Measurements from ENCODE around the gene INPP5D. TPM values are rescaled to one million over a fixed set of nuclear protein-coding genes. Genes with fewer than 3 reads are reported as not detected.

INPP5D gene
- total RNA-seq, 1 donor from 2014 or later, result 14.7 TPM

GRCh38 chr2:233080836-233081229 lies 20.7 kb downstream of the INPP5D start:
- Histone ChIP-seq H4K20me1 (ENCODE audit: insufficient read depth, low read length) (no peaks in the 10 kb centered on the region), H3K4me1 (ENCODE audit: insufficient read depth, low read length) (no peaks in the 10 kb centered on the region), H3K79me2 (ENCODE audit: insufficient read depth, low read length) (no peaks in the 10 kb centered on the region), H3K27me3 (ENCODE audit: insufficient read depth, low read length) (no peaks in the 10 kb centered on the region), H2AFZ (ENCODE audit: low read depth, low read length) (no peak overlapping the region), H3K27ac (ENCODE audit: low read depth, low read length) (no peak overlapping the region), H3K9me3 (ENCODE audit: insufficient read depth, low read depth, low read length) (no peaks in the 10 kb centered on the region), H3K36me3 (ENCODE audit: insufficient read depth, low read length) (no peaks in the 10 kb centered on the region), H3K9ac (ENCODE audit: low read length) (no peak overlapping the region), H3K4me2 (ENCODE audit: low read length) (no peak overlapping the region), H3K4me3 (ENCODE audit: insufficient read depth, low read depth, low read length) (no peak overlapping the region)
- Mint-ChIP-seq H3K4me3 (ENCODE audit: unreplicated experiment) (no peak overlapping the region), H3K27me3 (ENCODE audit: low read depth, unreplicated experiment) (peaks cover 31% of the 10 kb centered on the region), H3K36me3 (ENCODE audit: low read depth, unreplicated experiment) (no peaks in the 10 kb centered on the region), H3K27ac (ENCODE audit: unreplicated experiment) (no peak overlapping the region), H3K9me3 (ENCODE audit: unreplicated experiment) (no peaks in the 10 kb centered on the region), H3K4me1 (ENCODE audit: low read depth, unreplicated experiment) (peaks cover 14% of the 10 kb centered on the region)
- TF ChIP-seq EZH2 (IDR thresholded peaks at IDR 0.05; ENCODE audit: insufficient read depth, low read length) (no peak), CTCF (IDR thresholded peaks at IDR 0.05; ENCODE audit: insufficient read depth, low read depth, low read length) (no peak)
- FAIRE-seq, result no peak
- DNase-seq (ENCODE audit: low read depth), result no peak

GRCh38 chr2:233081232-233081730 lies 21.1 kb downstream of the INPP5D start:
- H3K4me2 ChIP-seq (ENCODE audit: low read length), result no peak overlapping the region
- DNase-seq (ENCODE audit: low read depth), result no peak
- H3K36me3 ChIP-seq (ENCODE audit: insufficient read depth, low read length), result no peaks in the 10 kb centered on the region
- Mint-ChIP-seq H3K27ac (ENCODE audit: unreplicated experiment) (no peak overlapping the region), H3K36me3 (ENCODE audit: low read depth, unreplicated experiment) (no peaks in the 10 kb centered on the region), H3K4me1 (ENCODE audit: low read depth, unreplicated experiment) (peaks cover 14% of the 10 kb centered on the region), H3K9me3 (ENCODE audit: unreplicated experiment) (no peaks in the 10 kb centered on the region), H3K27me3 (ENCODE audit: low read depth, unreplicated experiment) (peaks cover 31% of the 10 kb centered on the region), H3K4me3 (ENCODE audit: unreplicated experiment) (no peak overlapping the region)
- no peak overlapping the region for H3K27ac ChIP-seq (ENCODE audit: low read depth, low read length)
- no peaks in the 10 kb centered on the region for H4K20me1 ChIP-seq (ENCODE audit: insufficient read depth, low read length)
- no peaks in the 10 kb centered on the region for H3K27me3 ChIP-seq (ENCODE audit: insufficient read depth, low read length)
- H3K4me1 ChIP-seq (ENCODE audit: insufficient read depth, low read length), result no peaks in the 10 kb centered on the region
- no peak overlapping the region for H2AFZ ChIP-seq (ENCODE audit: low read depth, low read length)
- no peak overlapping the region for H3K9ac ChIP-seq (ENCODE audit: low read length)
- H3K79me2 ChIP-seq (ENCODE audit: insufficient read depth, low read length), result no peaks in the 10 kb centered on the region
- no peaks in the 10 kb centered on the region for H3K9me3 ChIP-seq (ENCODE audit: insufficient read depth, low read depth, low read length)
- no peak overlapping the region for H3K4me3 ChIP-seq (ENCODE audit: insufficient read depth, low read depth, low read length)
- TF ChIP-seq EZH2 (IDR thresholded peaks at IDR 0.05; ENCODE audit: insufficient read depth, low read length) (no peak), CTCF (IDR thresholded peaks at IDR 0.05; ENCODE audit: insufficient read depth, low read depth, low read length) (no peak)
- FAIRE-seq, result no peak

GRCh38 chr2:233081731-233082221 lies 21.6 kb downstream of the INPP5D start:
- H3K9me3 Mint-ChIP-seq (ENCODE audit: unreplicated experiment), result no peaks in the 10 kb centered on the region
- no peaks in the 10 kb centered on the region for H3K9me3 ChIP-seq (ENCODE audit: insufficient read depth, low read depth, low read length)
- FAIRE-seq (no peak), DNase-seq (ENCODE audit: low read depth) (no peak)
- no peak overlapping the region for H3K4me3 Mint-ChIP-seq (ENCODE audit: unreplicated experiment)
- peaks cover 15% of the 10 kb centered on the region for H3K4me1 Mint-ChIP-seq (ENCODE audit: low read depth, unreplicated experiment)
- TF ChIP-seq CTCF (IDR thresholded peaks at IDR 0.05; ENCODE audit: insufficient read depth, low read depth, low read length) (no peak), EZH2 (IDR thresholded peaks at IDR 0.05; ENCODE audit: insufficient read depth, low read length) (no peak)
- H3K9ac ChIP-seq (ENCODE audit: low read length), result no peak overlapping the region
- no peak overlapping the region for H3K4me2 ChIP-seq (ENCODE audit: low read length)
- H3K27me3 ChIP-seq (ENCODE audit: insufficient read depth, low read length), result no peaks in the 10 kb centered on the region
- no peak overlapping the region for H3K4me3 ChIP-seq (ENCODE audit: insufficient read depth, low read depth, low read length)
- no peaks in the 10 kb centered on the region for H3K36me3 Mint-ChIP-seq (ENCODE audit: low read depth, unreplicated experiment)
- H3K27ac Mint-ChIP-seq (ENCODE audit: unreplicated experiment), result no peak overlapping the region
- no peaks in the 10 kb centered on the region for H3K79me2 ChIP-seq (ENCODE audit: insufficient read depth, low read length)
- H2AFZ ChIP-seq (ENCODE audit: low read depth, low read length), result no peak overlapping the region
- no peak overlapping the region for H3K27ac ChIP-seq (ENCODE audit: low read depth, low read length)
- no peaks in the 10 kb centered on the region for H4K20me1 ChIP-seq (ENCODE audit: insufficient read depth, low read length)
- H3K36me3 ChIP-seq (ENCODE audit: insufficient read depth, low read length), result no peaks in the 10 kb centered on the region
- H3K4me1 ChIP-seq (ENCODE audit: insufficient read depth, low read length), result peaks cover 2% of the 10 kb centered on the region
- H3K27me3 Mint-ChIP-seq (ENCODE audit: low read depth, unreplicated experiment), result peaks cover 30% of the 10 kb centered on the region
